Head of caudate nucleus (tissue), 42 donors: ENCODE data around the gene SPSB1.
A peak's percentile ranks its signal among the peaks of the same experiment; 100 is the strongest.

ENCODE experiments used
- DNase-seq, 42 donors: peaks; one replicate each; pipeline versions ENCODE4 v3.0.0 to v3.0.0-alpha.2; 2020 to 2021; ENCODE audit warnings: mixed read lengths in 7 of 42
- intact Hi-C: fragments of 100-400 bp; cut with DNase I; formaldehyde crosslinking; loops from one replicate; pipeline ENCODE4 v1.15.0; 2022

Gene SPSB1

GRCh38 chr1:9311479-9311878 lies 18.8 kb downstream of the SPSB1 start:
- DNase-seq, result no peak
- intact Hi-C loops, result no loop called here

- intact Hi-C loops, result no loop called here
- no peak for DNase-seq
Measured at GRCh38 chr1:9312168-9312720, 19.6 kb downstream of the SPSB1 start.

- DNase-seq, result no peak
Measured at GRCh38 chr1:9313576-9313975, 20.9 kb downstream of the SPSB1 start.

GRCh38 chr1:9314111-9314510 lies 21.4 kb downstream of the SPSB1 start:
- intact Hi-C loops, result no loop called here
- DNase-seq, result no peak

More at GRCh38 chr1:9313576-9313975, 20.9 kb downstream of the SPSB1 start:
- intact Hi-C loops, result no loop called here

GRCh38 chr1:9314711-9315379 lies 22.2 kb downstream of the SPSB1 start:
- intact Hi-C loops, result no loop called here
- DNase-seq, result no peak

- intact Hi-C loops, result no loop called here
- DNase-seq, result peak in 4 of 42 donors; percentile 45 to 65 (median 55)
Measured at GRCh38 chr1:9315411-9316079, 22.9 kb downstream of the SPSB1 start.

GRCh38 chr1:9316080-9316444 lies 23.4 kb downstream of the SPSB1 start:
- no peak for DNase-seq
- intact Hi-C loops, result no loop called here

GRCh38 chr1:9316512-9316911 lies 23.8 kb downstream of the SPSB1 start:
- no peak for DNase-seq
- intact Hi-C loops, result no loop called here

- intact Hi-C loops, result no loop called here
Measured at GRCh38 chr1:9317072-9317471, 24.4 kb downstream of the SPSB1 start.

GRCh38 chr1:9317591-9318417 lies 25.1 kb downstream of the SPSB1 start:
- peak in 29 of 42 donors; percentile 23 to 77 (median 45) for DNase-seq
- intact Hi-C loops, result no loop called here

More at GRCh38 chr1:9317072-9317471, 24.4 kb downstream of the SPSB1 start:
- no peak for DNase-seq

GRCh38 chr1:9319208-9319788 lies 26.6 kb downstream of the SPSB1 start:
- intact Hi-C loops, result no loop called here
- no peak for DNase-seq

GRCh38 chr1:9319789-9320519 lies 27.3 kb downstream of the SPSB1 start:
- DNase-seq, result no peak
- intact Hi-C loops, result no loop called here

- no peak for DNase-seq
- intact Hi-C loops, result no loop called here
Measured at GRCh38 chr1:9320520-9321479, 28.1 kb downstream of the SPSB1 start.

- DNase-seq, result peak in 2 of 42 donors; percentile 51 to 54
- intact Hi-C loops, result no loop called here
Measured at GRCh38 chr1:9321480-9321849, 28.8 kb downstream of the SPSB1 start.

- no peak for DNase-seq
- intact Hi-C loops, result no loop called here
Measured at GRCh38 chr1:9321986-9322660, 29.4 kb downstream of the SPSB1 start.

GRCh38 chr1:9322661-9323244 lies 30.1 kb downstream of the SPSB1 start:
- intact Hi-C loops, result no loop called here
- DNase-seq, result peak in 40 of 42 donors; percentile 28 to 87 (median 59)
